Peyer's patch (tissue), 4 donors: ENCODE data around the gene UMODL1. TPM values are rescaled to one million over a fixed set of nuclear protein-coding genes. Genes with fewer than 3 reads are reported as not detected.

Source experiments
- DNase-seq, 3 donors: peaks; one replicate each; pipeline ENCODE4 v3.0.0-alpha.2; 2017 to 2019
- H3K27ac ChIP-seq, 4 donors: fragments of 200-600 bp; sonication (generic); one replicate each; pipeline ENCODE4 v1.5.1; 2016 to 2019
- H3K27me3 ChIP-seq, 2 donors: fragments of 200-600 bp; sonication (generic); one replicate each; pipeline ENCODE4 v1.5.1; 2019
- H3K36me3 ChIP-seq, 3 donors: fragments of 200-600 bp; sonication (generic); one replicate each; pipeline ENCODE4 v1.5.1; 2016 to 2019
- H3K4me1 ChIP-seq, 4 donors: fragments of 200-600 bp; sonication (generic); one replicate each; pipeline ENCODE4 v1.5.1; 2016 to 2019
- H3K4me3 ChIP-seq, 4 donors: fragments of 200-600 bp; sonication (generic); 1 replicate in 3 of 4; 2 replicates in 1 of 4; pipeline ENCODE4 v1.5.1; 2016 to 2019; ENCODE audit warnings: mild to moderate bottlenecking in 1 of 4
- H3K9me3 ChIP-seq, 4 donors: fragments of 200-600 bp; sonication (generic); one replicate each; pipeline ENCODE4 v1.5.1; 2016 to 2019; ENCODE audit warnings: mild to moderate bottlenecking in 1 of 4
- CTCF ChIP-seq, 6 experiments: fragments of 450-650 bp in 4 of 6; fragments of 200-600 bp in 2 of 6; sonication (generic) in 1 of 6; IDR thresholded peaks; one replicate each; pipeline ENCODE4 v1.5.1; 2017 to 2019; ENCODE audit warnings: antibody characterized with exemption in 6 of 6, mild to moderate bottlenecking in 3 of 6, moderate library complexity in 1 of 6
- POLR2A ChIP-seq, 2 donors: fragments of 450-650 bp; IDR thresholded peaks; one replicate each; pipeline ENCODE4 v1.5.1; 2017; ENCODE audit warnings: antibody characterized with exemption in 2 of 2, mild to moderate bottlenecking in 2 of 2, moderate library complexity in 2 of 2
- total RNA-seq, 4 donors: library from RNA; depleted of rRNA; stranded (reverse); fragments of >200 nt; gene quantifications; one replicate each; pipeline ENCODE4 v1.1.0, GENCODE V29; 2016

Gene UMODL1
- total RNA-seq, 4 donors from 2014 or later, result 0.53 to 0.95 (median 0.83) TPM; not detected in 1

- no peaks in the 10 kb centered on the region for H3K36me3 ChIP-seq
- H3K9me3 ChIP-seq, result no peaks in the 10 kb centered on the region
- no peak for TF ChIP-seq POLR2A (IDR thresholded peaks at IDR 0.05)
- TF ChIP-seq CTCF (IDR thresholded peaks at IDR 0.05), result no peak
- peaks cover under 1 to 31% (median 12%) of the 10 kb centered on the region in 4 donors for H3K4me1 ChIP-seq
- H3K27ac ChIP-seq, result peak overlapping the region; percentile 11 to 80 (median 68)
- no peaks in the 10 kb centered on the region for H3K27me3 ChIP-seq
- H3K4me3 ChIP-seq, result no peak overlapping the region
- peak in 1 of 3 donors; percentile 48 for DNase-seq
These were observed 13.2 kb upstream of the UMODL1 start for GRCh38 chr21:42057851-42058437.

GRCh38 chr21:42058631-42059111 is 12.4 kb upstream of the UMODL1 start:
- no peaks in the 10 kb centered on the region for H3K9me3 ChIP-seq
- peak overlapping the region in 1 of 4 donors; percentile 78 for H3K27ac ChIP-seq
- no peaks in the 10 kb centered on the region for H3K36me3 ChIP-seq
- no peak for TF ChIP-seq CTCF (IDR thresholded peaks at IDR 0.05)
- no peak for TF ChIP-seq POLR2A (IDR thresholded peaks at IDR 0.05)
- DNase-seq, result peak in 1 of 3 donors; percentile 27
- H3K4me1 ChIP-seq, result peaks cover 7 to 38% (median 12%) of the 10 kb centered on the region in 4 donors
- no peaks in the 10 kb centered on the region for H3K27me3 ChIP-seq
- H3K4me3 ChIP-seq, result no peak overlapping the region

GRCh38 chr21:42059141-42059540 is 12.0 kb upstream of the UMODL1 start:
- Histone ChIP-seq H3K36me3 (no peaks in the 10 kb centered on the region), H3K4me1 (peaks cover 9 to 43% (median 12%) of the 10 kb centered on the region in 4 donors), H3K4me3 (no peak overlapping the region), H3K9me3 (no peaks in the 10 kb centered on the region), H3K27me3 (no peaks in the 10 kb centered on the region), H3K27ac (no peak overlapping the region)
- peak in 1 of 3 donors; percentile 42 for DNase-seq
- no peak for TF ChIP-seq POLR2A (IDR thresholded peaks at IDR 0.05)
- TF ChIP-seq CTCF (IDR thresholded peaks at IDR 0.05), result no peak

GRCh38 chr21:42059721-42060120 is 11.4 kb upstream of the UMODL1 start:
- Histone ChIP-seq H3K4me3 (no peak overlapping the region), H3K4me1 (peaks cover 9 to 49% (median 12%) of the 10 kb centered on the region in 4 donors), H3K36me3 (no peaks in the 10 kb centered on the region), H3K27ac (no peak overlapping the region), H3K27me3 (no peaks in the 10 kb centered on the region), H3K9me3 (no peaks in the 10 kb centered on the region)
- DNase-seq, result peak in 1 of 3 donors; percentile 38
- TF ChIP-seq POLR2A (IDR thresholded peaks at IDR 0.05) (no peak), CTCF (IDR thresholded peaks at IDR 0.05) (no peak)

GRCh38 chr21:42060166-42060565 is 11.0 kb upstream of the UMODL1 start:
- peak in 1 of 3 donors; percentile 22 for DNase-seq

More at GRCh38 chr21:42060166-42060565, 11.0 kb upstream of the UMODL1 start:
- no peaks in the 10 kb centered on the region for H3K36me3 ChIP-seq
- H3K9me3 ChIP-seq, result no peaks in the 10 kb centered on the region
- no peaks in the 10 kb centered on the region for H3K27me3 ChIP-seq
- H3K4me1 ChIP-seq, result peaks cover 9 to 49% (median 12%) of the 10 kb centered on the region in 4 donors
- TF ChIP-seq POLR2A (IDR thresholded peaks at IDR 0.05) (no peak), CTCF (IDR thresholded peaks at IDR 0.05) (no peak)
- H3K4me3 ChIP-seq, result no peak overlapping the region
- H3K27ac ChIP-seq, result no peak overlapping the region
